Activated CD4-positive, CD25-positive, alpha-beta regulatory T cell treated with anti-CD3 and anti-CD28 coated beads, Interleukin-2, amount 50 U/mL, for 24 hours (primary cell): ENCODE data around the gene LRPAP1.

Experiments used
- ATAC-seq, 2 donors: fragments of 150-1000 bp; cut with Tn5 transposase; one replicate each; pipeline ENCODE4 v1.10.0; 2021; ENCODE audit warnings: mild to moderate bottlenecking in 1 of 2, moderate library complexity in 1 of 2

The LRPAP1 gene

GRCh38 chr4:3483471-3483921 is 48.7 kb downstream of the LRPAP1 start:
- no peak for ATAC-seq

GRCh38 chr4:3482707-3483106 is 49.5 kb downstream of the LRPAP1 start:
- no peak for ATAC-seq

GRCh38 chr4:3481783-3482393 is 50.3 kb downstream of the LRPAP1 start:
- ATAC-seq = no peak

GRCh38 chr4:3481113-3481531 is 51.1 kb downstream of the LRPAP1 start:
- no peak for ATAC-seq

GRCh38 chr4:3480528-3481112 is 51.6 kb downstream of the LRPAP1 start:
- ATAC-seq = peak; percentile 62 to 65

GRCh38 chr4:3479358-3480101 is 52.7 kb downstream of the LRPAP1 start:
- ATAC-seq = no peak

GRCh38 chr4:3478446-3479357 is 53.5 kb downstream of the LRPAP1 start:
- ATAC-seq = no peak

GRCh38 chr4:3477750-3478430 is 54.3 kb downstream of the LRPAP1 start:
- ATAC-seq = no peak

- no peak for ATAC-seq
Measured at GRCh38 chr4:3476936-3477749, 55.1 kb downstream of the LRPAP1 start.

GRCh38 chr4:3476341-3476747 is 55.9 kb downstream of the LRPAP1 start:
- no peak for ATAC-seq

GRCh38 chr4:3475713-3476260 is 56.4 kb downstream of the LRPAP1 start:
- ATAC-seq = no peak

GRCh38 chr4:3475041-3475712 is 57.0 kb downstream of the LRPAP1 start:
- ATAC-seq = no peak

- no peak for ATAC-seq
Measured at GRCh38 chr4:3473996-3474765, 58.0 kb downstream of the LRPAP1 start.

GRCh38 chr4:3473181-3473950 is 58.9 kb downstream of the LRPAP1 start:
- ATAC-seq = no peak

- ATAC-seq = no peak
Measured at GRCh38 chr4:3472411-3473141, 59.6 kb downstream of the LRPAP1 start.

- ATAC-seq = no peak
Measured at GRCh38 chr4:3471886-3472285, 60.3 kb downstream of the LRPAP1 start.

- ATAC-seq = no peak
Measured at GRCh38 chr4:3471098-3471760, 61.0 kb downstream of the LRPAP1 start.
